Left renal cortex interstitium (tissue), 4 donors: Measurements from ENCODE around the gene ITPKB. TPM values are rescaled to one million over a fixed set of nuclear protein-coding genes. Genes with fewer than 3 reads are reported as not detected.
"Not testable (repeated sequence)": the region's sequence is repeated elsewhere in the genome, so short reads cannot be mapped to it uniquely, and the experiment has no call there.

Experiments
- DNase-seq, 4 donors: peaks; one replicate each; pipeline ENCODE4 v3.0.0-alpha.2; 2013; ENCODE audit warnings: low read depth in 4 of 4, low spot score in 2 of 4, missing footprints in 1 of 4
- polyA plus RNA-seq, 4 donors: library from polyadenylated mRNA; unstranded; fragments of 120-200 nt; gene quantifications; one replicate each; pipeline ENCODE4 v1.2.1, GENCODE V29; 2013; ENCODE audit not compliant: insufficient read length in 4 of 4

Gene ITPKB
- polyA plus RNA-seq, 4 donors, result 22.4 to 28.6 (median 25.4) TPM

GRCh38 chr1:226629896-226630550 lies 109.1 kb downstream of the ITPKB start:
- DNase-seq, result no peak

- no peak for DNase-seq
Measured at GRCh38 chr1:226629210-226629895, 109.7 kb downstream of the ITPKB start.

- no peak for DNase-seq
Measured at GRCh38 chr1:226628612-226629155, 110.4 kb downstream of the ITPKB start.

GRCh38 chr1:226627924-226628611 lies 111.0 kb downstream of the ITPKB start:
- no peak for DNase-seq

GRCh38 chr1:226627050-226627755 lies 111.9 kb downstream of the ITPKB start:
- DNase-seq, result no peak

- DNase-seq, result no peak
Measured at GRCh38 chr1:226626577-226626956, 112.5 kb downstream of the ITPKB start.

- DNase-seq, result no peak
Measured at GRCh38 chr1:226625832-226626576, 113.1 kb downstream of the ITPKB start.

- DNase-seq, result no peak
Measured at GRCh38 chr1:226625326-226625725, 113.8 kb downstream of the ITPKB start.

GRCh38 chr1:226624526-226624925 lies 114.6 kb downstream of the ITPKB start:
- DNase-seq, result no peak

GRCh38 chr1:226622012-226622411 lies 117.1 kb downstream of the ITPKB start:
- DNase-seq, result no peak

- DNase-seq, result no peak
Measured at GRCh38 chr1:226619031-226619430, 120.1 kb downstream of the ITPKB start.

- no peak for DNase-seq
Measured at GRCh38 chr1:226618380-226618779, 120.7 kb downstream of the ITPKB start.

- not testable (repeated sequence) for DNase-seq
Measured at GRCh38 chr1:226617719-226618118, 121.4 kb downstream of the ITPKB start.

GRCh38 chr1:226617109-226617508 lies 122.0 kb downstream of the ITPKB start:
- no peak for DNase-seq

- no peak for DNase-seq
Measured at GRCh38 chr1:226616636-226617035, 122.4 kb downstream of the ITPKB start.

GRCh38 chr1:226615876-226616275 lies 123.2 kb downstream of the ITPKB start:
- no peak for DNase-seq

GRCh38 chr1:226611980-226612379 lies 127.1 kb downstream of the ITPKB start:
- not testable (repeated sequence) for DNase-seq

- no peak for DNase-seq
Measured at GRCh38 chr1:226611301-226611700, 127.8 kb downstream of the ITPKB start.

- DNase-seq, result no peak
Measured at GRCh38 chr1:226610671-226611070, 128.4 kb downstream of the ITPKB start.

- no peak for DNase-seq
Measured at GRCh38 chr1:226609836-226610455, 129.1 kb downstream of the ITPKB start.
